DND-41 (cell line): ENCODE measurements around the gene KIAA1671.

Experiments used
- CTCF ChIP-seq: IDR thresholded peaks from 2 replicates; pipeline ENCODE4 v1.5.1; 2012; ENCODE audit warnings: borderline replicate concordance, low read length, moderate library complexity, mild to moderate bottlenecking; ENCODE audit not compliant: poor library complexity, severe bottlenecking; ENCODE audit errors: extremely low read depth
- EZH2 ChIP-seq: IDR thresholded peaks from 3 replicates; pipeline ENCODE4 v1.6.1; 2012; ENCODE audit warnings: borderline replicate concordance, low read depth, mild to moderate bottlenecking, moderate library complexity, low read length, inconsistent platforms; ENCODE audit not compliant: severe bottlenecking

- TF ChIP-seq CTCF (no peak), EZH2 (no peak)
These were observed 221.8 kb downstream of the KIAA1671 start for GRCh38 chr22:25174156-25174887.
